Stimulated activated CD4-positive, alpha-beta T cell treated with anti-CD3 and anti-CD28 coated beads, Interleukin-1b, Interleukin-23, amount 100 ng/mL, for 4 hours (primary cell): ENCODE measurements around the gene SLC25A40.
"Not testable (repeated sequence)": the region's sequence is repeated elsewhere in the genome, so short reads cannot be mapped to it uniquely, and the experiment has no call there.

ENCODE experiments used
- DNase-seq, 2 donors: peaks; one replicate each; pipeline ENCODE4 v3.0.0-alpha.2; 2020; ENCODE audit warnings: low read depth in 2 of 2

SLC25A40 gene

DNA sequence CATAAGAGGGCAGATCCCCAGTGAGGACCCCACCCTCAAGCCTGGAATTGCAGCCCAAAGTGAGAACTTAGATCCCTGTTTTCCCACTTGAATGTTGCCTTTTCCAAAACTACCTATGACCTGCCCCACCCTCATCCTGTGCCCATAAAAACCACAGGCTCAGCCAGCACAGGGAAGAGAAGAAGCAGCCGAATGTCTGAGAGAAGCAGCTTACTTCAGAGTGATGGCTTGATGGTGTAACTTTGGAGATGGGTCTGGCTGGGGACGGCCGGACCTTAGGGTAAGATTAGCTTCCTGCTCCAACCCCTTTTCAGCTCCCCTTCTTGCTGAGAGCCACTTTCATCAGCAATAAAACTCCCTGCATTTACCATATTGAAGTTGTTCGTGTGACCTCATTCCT is 5.7 kb downstream of the SLC25A40 start:
- DNase-seq: no peak

DNA sequence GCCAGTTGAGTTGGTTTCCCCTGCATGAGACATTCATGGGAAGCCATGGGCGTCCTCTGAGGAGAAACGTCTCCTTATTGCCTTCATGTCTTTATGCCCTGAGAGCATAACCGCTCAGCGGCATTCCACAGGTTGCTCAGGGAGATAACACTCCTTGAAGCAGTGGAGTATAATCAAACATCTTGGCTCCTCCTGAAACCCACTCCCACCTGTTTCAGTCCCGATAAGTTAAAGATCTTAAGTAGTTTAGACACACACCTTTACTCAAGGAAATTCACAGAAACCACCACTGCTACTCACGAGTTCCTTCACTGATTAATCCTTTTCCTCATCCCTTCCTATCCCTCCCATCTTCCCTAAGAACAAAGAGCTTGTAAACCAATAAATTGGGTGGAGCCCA is 9.6 kb downstream of the SLC25A40 start:
- not testable (repeated sequence) for DNase-seq

DNA sequence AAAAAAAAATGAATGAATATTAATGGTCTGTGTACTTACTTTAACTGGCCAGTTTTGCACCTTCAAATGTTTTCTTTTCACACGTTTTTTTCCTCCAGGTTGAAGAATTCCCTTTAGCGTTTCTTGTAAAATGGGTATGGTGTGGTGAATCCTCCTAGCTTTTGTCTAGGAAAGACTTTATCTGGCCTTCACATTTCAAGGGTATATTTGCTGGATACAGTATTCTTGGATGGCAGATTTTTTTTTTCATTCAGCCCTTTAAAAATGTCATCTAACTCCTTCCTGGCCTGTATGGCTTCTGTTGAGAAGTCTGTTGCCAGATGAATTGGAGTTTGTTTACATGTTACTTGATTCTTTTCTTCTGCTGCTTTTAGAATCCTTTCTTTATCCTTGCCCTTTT is 10.1 kb downstream of the SLC25A40 start:
- no peak for DNase-seq

DNA sequence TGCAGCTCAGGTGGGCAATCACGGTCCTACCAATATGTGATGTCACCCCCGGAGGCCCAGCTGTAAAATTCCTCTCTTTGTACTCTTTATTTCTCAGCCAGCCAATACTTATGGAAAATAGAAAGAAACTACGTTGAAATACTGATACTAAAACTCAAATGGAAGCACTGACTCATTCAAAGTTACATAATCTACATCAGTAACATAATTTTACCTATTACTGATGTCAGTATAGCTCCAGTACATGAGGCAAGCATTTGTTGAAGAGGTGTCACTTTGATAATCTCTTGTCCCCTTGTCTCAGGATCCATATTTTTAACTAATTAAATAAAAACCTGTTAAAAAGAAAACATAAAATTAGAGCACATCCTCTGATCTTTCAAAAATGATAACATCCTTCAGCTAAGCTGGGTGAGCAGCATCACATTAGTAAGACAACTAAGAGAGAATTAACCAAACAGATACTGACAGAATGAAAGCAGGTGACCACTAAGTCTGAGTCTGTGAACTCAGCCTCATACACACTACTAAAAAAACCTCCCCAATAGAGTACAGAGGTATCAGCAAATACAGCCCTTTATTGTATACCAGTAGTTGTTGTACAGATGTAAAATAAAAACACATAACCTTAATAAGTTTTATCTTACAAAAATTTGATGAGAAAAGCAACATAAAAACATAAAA is 17.6 kb downstream of the SLC25A40 start:
- no peak for DNase-seq

DNA sequence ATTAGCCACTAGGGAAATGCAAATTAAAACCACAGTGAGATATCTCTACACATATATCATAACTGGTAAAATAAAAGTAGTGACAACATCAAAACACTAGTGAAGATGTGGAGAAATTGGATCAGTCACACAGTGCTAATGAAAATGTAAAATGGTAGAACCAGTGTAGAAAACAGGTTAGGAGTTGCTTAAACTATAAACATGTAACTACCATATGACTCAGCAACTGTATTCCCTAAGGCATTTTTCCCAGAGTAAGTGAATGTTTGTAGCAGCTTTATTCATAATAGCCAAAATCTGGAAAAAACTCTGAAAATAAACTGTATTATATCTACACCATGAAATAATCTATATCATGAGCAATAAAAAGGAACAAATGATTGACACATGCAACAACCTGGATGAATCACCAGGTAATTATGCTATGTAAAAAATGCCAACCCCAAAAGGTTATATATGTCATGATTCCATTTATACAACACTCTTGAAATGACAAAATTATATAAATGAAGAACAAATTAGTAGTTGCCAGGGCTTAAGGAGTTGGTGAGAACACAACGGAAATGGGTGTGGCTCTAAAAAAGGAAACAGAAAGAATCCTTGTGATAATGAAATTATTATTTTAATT is 22.8 kb downstream of the SLC25A40 start:
- no peak for DNase-seq

GRCh38 chr7:87852306-87852705 is 23.9 kb downstream of the SLC25A40 start:
- no peak for DNase-seq

DNA sequence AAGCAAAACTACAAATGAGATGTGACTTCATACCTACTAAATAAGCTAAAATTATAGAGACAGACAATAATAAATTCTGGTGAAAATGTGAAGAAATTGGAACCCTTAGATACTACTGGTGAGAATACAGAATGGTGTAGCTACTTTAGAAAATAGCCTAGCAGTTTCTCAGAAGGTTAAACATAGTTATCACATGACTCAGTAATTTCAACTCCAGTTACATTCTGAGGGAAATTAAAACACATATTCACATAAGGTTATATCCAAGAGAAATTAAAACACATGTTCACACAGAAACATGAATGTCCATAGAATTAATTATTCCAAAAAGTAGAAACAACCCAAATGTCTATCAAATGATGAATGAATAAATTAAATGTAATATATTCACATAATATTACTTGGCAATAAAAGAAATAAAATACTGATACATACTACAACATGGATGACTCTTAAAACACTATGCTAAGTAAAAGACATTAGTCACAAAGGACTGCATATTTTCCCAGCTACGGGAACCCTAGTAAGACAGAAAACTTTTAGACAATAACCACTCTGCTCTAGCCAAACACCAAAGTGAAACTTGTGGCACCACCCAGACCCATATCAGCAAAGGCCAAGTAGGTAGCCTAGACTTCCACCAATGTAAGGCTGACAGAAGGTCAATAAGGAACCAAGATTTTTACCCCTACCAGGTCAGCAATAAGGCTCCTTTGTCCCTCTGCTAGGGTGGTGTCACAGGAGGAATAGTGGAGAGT is 25.1 kb downstream of the SLC25A40 start:
- no peak for DNase-seq

DNA sequence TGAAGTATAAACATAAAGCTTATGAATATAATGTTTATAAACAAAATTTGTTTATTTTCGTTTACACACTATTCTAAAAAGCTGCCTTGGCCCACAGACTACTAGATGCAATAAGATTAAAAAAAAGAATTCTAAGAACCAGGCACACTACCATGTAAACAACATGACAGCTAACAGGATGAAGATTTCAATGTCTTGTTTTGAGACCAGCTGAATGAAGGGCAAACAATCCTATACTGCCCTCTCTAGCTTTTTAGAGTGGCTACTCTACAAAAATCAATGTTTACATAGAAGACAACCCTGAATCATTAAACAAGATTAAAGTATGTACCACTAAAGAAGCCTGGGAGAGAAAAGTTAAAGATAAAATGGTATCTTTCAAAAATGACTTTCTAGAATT is 38.6 kb downstream of the SLC25A40 start:
- no peak for DNase-seq

GRCh38 chr7:87833130-87833529 is 43.0 kb downstream of the SLC25A40 start:
- no peak for DNase-seq

GRCh38 chr7:87831097-87831496 is 45.1 kb downstream of the SLC25A40 start:
- no peak for DNase-seq

DNA sequence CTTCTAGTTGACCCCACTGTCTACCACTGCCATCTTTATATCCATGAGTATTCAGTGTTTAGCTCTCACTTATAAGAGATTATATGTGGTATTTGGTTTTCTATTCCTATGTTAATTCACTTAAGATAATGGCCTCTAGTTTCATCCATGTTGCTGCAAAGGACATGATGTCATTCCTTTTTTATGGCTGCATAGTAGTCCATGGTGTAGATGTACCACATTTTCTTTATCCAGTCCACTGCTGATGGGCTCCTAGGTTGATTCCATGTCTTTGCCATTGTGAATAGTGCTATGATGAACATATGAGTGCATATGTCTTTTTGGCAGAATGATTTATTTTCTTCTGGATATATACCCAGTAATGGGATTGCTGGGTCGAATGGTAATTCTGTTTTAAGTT is 47.8 kb downstream of the SLC25A40 start:
- not testable (repeated sequence) for DNase-seq

GRCh38 chr7:87825369-87825768 is 50.8 kb downstream of the SLC25A40 start:
- not testable (repeated sequence) for DNase-seq

- DNase-seq: not testable (repeated sequence)
Observed at GRCh38 chr7:87822056-87822455, 54.1 kb downstream of the SLC25A40 start.

DNA sequence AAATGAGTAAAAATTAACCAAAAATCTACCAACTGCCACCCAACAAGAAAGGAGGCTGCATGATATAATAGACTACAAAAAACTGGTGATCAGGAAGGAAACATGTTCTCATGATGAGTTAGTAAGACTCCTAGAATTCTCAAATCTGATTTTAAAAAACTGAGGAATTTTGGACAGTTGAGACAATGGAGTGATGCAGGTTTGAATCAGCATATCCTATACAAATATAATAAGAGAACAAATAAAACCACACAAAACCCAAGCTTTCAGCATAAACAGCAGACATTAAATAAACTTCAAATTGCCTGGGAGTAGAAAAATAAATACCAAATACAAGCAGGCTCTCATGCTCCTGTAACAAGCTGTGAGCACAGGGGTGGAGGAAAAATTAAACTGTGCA is 57.8 kb downstream of the SLC25A40 start:
- DNase-seq: no peak

DNA sequence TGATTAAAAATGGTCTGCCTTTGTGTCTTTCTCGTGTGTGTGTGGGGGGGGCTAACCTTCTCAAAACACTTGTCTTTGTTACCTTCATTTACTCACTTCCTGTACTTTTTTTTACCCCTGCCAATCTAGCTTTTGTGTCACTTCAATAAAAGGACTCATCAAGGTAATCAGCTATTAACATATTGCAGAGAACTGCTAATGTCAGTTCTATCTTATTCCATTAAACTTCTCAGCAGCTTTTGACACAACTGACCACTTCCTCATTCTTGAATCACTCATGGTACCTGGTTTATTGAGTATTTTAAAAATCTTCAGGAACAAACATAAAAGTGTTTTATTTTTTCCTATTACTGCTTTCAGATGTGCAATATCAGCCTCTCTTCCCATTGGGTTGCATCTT is 59.8 kb downstream of the SLC25A40 start:
- no peak for DNase-seq

DNA sequence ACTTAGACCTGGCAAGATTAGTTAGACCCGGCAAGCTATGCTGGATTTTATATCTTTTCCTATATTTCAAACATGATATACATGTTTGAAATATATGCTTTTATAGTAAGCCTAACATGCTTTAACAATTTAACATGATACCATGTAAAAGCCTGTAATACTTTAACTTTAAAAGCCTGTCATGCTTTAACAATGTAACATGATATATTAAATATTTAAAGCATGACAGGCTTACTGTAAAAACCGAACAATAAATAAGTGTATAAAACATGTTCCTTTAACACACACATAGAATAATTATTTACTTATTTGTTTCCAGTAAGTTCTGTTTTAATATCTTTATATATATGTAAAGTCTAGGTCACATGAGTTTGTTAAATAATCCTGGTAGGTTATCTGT is 65.4 kb downstream of the SLC25A40 start:
- no peak for DNase-seq

- DNase-seq: no peak
Observed at GRCh38 chr7:87810130-87810529, 66.0 kb downstream of the SLC25A40 start.

GRCh38 chr7:87806150-87806549 is 70.0 kb downstream of the SLC25A40 start:
- no peak for DNase-seq

- DNase-seq: peak in 1 of 2 donors; percentile 3
Observed at GRCh38 chr7:87797798-87798403, 78.3 kb downstream of the SLC25A40 start.

DNA sequence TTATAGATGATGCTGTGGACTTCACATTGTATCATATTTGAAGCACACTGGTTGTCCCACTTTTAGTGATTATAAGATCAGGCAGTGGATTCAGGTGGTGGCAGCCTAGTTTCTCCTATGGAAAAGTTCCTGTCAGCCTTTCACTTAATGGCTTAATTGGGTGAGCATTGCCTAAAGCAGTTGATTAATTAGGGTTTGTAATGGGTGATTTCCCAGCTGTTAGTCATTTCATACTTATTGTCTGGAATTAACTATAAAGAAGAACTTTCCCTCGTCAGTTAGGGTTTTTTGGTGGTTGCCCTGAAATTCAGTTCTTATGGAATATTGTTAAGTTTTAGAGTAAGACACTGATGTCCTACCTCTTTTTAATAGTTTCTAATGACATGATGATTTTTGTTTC is 78.8 kb downstream of the SLC25A40 start:
- DNase-seq: no peak

DNA sequence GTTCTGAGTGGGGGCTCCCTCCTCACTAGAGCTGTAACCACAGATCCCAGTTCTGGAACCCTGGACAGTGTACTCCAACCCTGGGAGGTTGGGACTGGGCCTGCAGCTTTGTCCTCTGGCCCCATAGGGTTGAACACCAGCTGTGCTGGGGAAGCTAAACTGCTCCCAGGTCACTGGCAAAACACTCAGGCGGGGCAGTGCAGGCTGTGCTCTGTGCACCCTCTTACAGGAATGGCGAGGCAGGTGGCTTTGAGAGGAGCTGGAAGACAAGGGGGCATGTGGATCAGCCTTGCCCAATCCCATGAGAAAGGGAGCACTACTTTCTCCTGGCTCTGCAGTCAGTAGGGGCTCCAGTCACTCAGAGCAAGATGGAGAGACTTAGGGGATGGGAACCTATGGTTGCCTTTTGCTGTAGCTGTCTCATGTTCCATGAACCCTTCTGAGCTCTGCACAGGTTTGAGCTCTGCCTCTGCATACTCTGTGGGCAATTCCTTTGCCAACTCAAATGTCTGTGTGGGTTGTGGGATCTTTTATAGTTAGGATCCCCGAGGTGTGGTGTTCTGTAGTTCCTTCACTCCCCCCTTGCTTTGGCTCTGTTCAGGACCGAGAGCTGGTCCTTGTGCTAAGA is 90.7 kb downstream of the SLC25A40 start:
- DNase-seq: no peak

- DNase-seq: no peak
Observed at GRCh38 chr7:87784424-87784823, 91.7 kb downstream of the SLC25A40 start.
